Ascending aorta (tissue), 2 donors: ENCODE measurements around the gene IQGAP2. TPM values are rescaled to one million over a fixed set of nuclear protein-coding genes. Genes with fewer than 3 reads are reported as not detected.
A peak's percentile ranks its signal among the peaks of the same experiment; 100 is the strongest.

Source experiments
- DNase-seq, 2 donors: peaks; one replicate each; pipeline ENCODE4 v3.0.0-alpha.2; 2019; ENCODE audit warnings: low spot score in 2 of 2
- H3K27ac ChIP-seq, 2 donors: fragments of 200-600 bp; sonication (generic); one replicate each; pipeline ENCODE4 v1.5.1; 2016 to 2017; ENCODE audit warnings: mild to moderate bottlenecking in 1 of 2
- H3K27me3 ChIP-seq: fragments of 200-600 bp; sonication (generic); one replicate; pipeline ENCODE4 v1.5.1; 2017
- H3K36me3 ChIP-seq, 2 donors: fragments of 200-600 bp; sonication (generic); one replicate each; pipeline ENCODE4 v1.5.1; 2016
- H3K4me1 ChIP-seq, 2 donors: fragments of 200-600 bp; sonication (generic); one replicate each; pipeline ENCODE4 v1.5.1; 2016 to 2017; ENCODE audit warnings: mild to moderate bottlenecking in 1 of 2
- H3K4me3 ChIP-seq, 2 donors: fragments of 200-600 bp; sonication (generic); one replicate each; pipeline ENCODE4 v1.5.1; 2016 to 2017; ENCODE audit warnings: mild to moderate bottlenecking in 1 of 2
- H3K9me3 ChIP-seq, 2 donors: fragments of 200-600 bp; sonication (generic); one replicate each; pipeline ENCODE4 v1.5.1; 2016
- CTCF ChIP-seq, 3 experiments: fragments of 200-600 bp in 2 of 3; fragments of 450-650 bp in 1 of 3; sonication (generic) in 2 of 3; IDR thresholded peaks; one replicate each; pipeline ENCODE4 v1.5.1; 2016 to 2019; ENCODE audit warnings: antibody characterized with exemption in 3 of 3, mild to moderate bottlenecking in 1 of 3, moderate library complexity in 1 of 3
- intact Hi-C: fragments of 100-400 bp; cut with DNase I; formaldehyde crosslinking; loops from one replicate; pipeline ENCODE4 v1.15.1; 2023
- total RNA-seq: library from RNA; depleted of rRNA; stranded (reverse); fragments of >200 nt; gene quantifications from one replicate; pipeline ENCODE4 v1.1.0, GENCODE V29; 2016

IQGAP2 gene
- total RNA-seq, 1 donor from 2014 or later: 19.8 TPM

- intact Hi-C loops: no loop called here
- Histone ChIP-seq H3K4me1 (peaks cover 4 to 7% of the 10 kb centered on the region in 2 donors), H3K4me3 (no peak overlapping the region), H3K9me3 (no peaks in the 10 kb centered on the region), H3K36me3 (no peaks in the 10 kb centered on the region), H3K27ac (peak overlapping the region in 1 of 2 donors; percentile 45), H3K27me3 (no peaks in the 10 kb centered on the region)
- no peak for DNase-seq
- no peak for TF ChIP-seq CTCF (IDR thresholded peaks at IDR 0.05)
These were observed 307.9 kb downstream of the IQGAP2 start for GRCh38 chr5:76710991-76711390.

GRCh38 chr5:76714751-76715485 lies 311.8 kb downstream of the IQGAP2 start:
- Histone ChIP-seq H3K36me3 (no peaks in the 10 kb centered on the region), H3K4me1 (peaks cover 7 to 9% of the 10 kb centered on the region in 2 donors), H3K27ac (peak overlapping the region in 1 of 2 donors; percentile 62), H3K4me3 (peak overlapping the region; percentile 76 to 99), H3K9me3 (no peaks in the 10 kb centered on the region), H3K27me3 (no peaks in the 10 kb centered on the region)
- intact Hi-C loops: loop anchor here (5.0 kb wide), 1 partner anchor 72 kb away; no protein-coding TSS in a partner anchor
- TF ChIP-seq CTCF (IDR thresholded peaks at IDR 0.05): no peak
- no peak for DNase-seq

GRCh38 chr5:76715486-76715735 lies 312.3 kb downstream of the IQGAP2 start:
- Histone ChIP-seq H3K27ac (peak overlapping the region; percentile 54 to 62), H3K27me3 (no peaks in the 10 kb centered on the region), H3K9me3 (no peaks in the 10 kb centered on the region), H3K4me1 (peaks cover 7 to 9% of the 10 kb centered on the region in 2 donors), H3K4me3 (peak overlapping the region; percentile 76 to 99), H3K36me3 (no peaks in the 10 kb centered on the region)
- no peak for TF ChIP-seq CTCF (IDR thresholded peaks at IDR 0.05)
- intact Hi-C loops: loop anchor here (5.0 kb wide), 1 partner anchor 72 kb away; no protein-coding TSS in a partner anchor
- no peak for DNase-seq

- peak in 1 of 2 donors; percentile 69 for DNase-seq
These were observed 312.8 kb downstream of the IQGAP2 start, which contains the start of gene F2R for GRCh38 chr5:76715736-76716455. Gene F2R (plus strand): TSS chr5:76716126. CDS start chr5:76716308, 182 bp downstream.

More at GRCh38 chr5:76715736-76716455, 312.8 kb downstream of the IQGAP2 start, which contains the start of gene F2R:
- peak within 1 kb of the TSS; percentile 54 to 62 for H3K27ac ChIP-seq
- no peaks in the 10 kb centered on the region for H3K9me3 ChIP-seq
- peaks cover 7 to 9% of the 10 kb centered on the region in 2 donors for H3K4me1 ChIP-seq
- TF ChIP-seq CTCF (IDR thresholded peaks at IDR 0.05): peak; percentile 22 to 47 (median 40)
- peak within 1 kb of the TSS; percentile 76 to 99 for H3K4me3 ChIP-seq
- no peaks in the 10 kb centered on the region for H3K27me3 ChIP-seq
- H3K36me3 ChIP-seq: no peaks in the 10 kb centered on the region
- intact Hi-C loops: loop anchor here (5.0 kb wide), 1 partner anchor 71 kb away; no protein-coding TSS in a partner anchor
